Measurements from ENCODE around the gene KCNG2. TPM values are rescaled to one million over a fixed set of nuclear protein-coding genes. Genes with fewer than 3 reads are reported as not detected.

Gene KCNG2
- polyA plus RNA-seq, 1 donor from 2014 or later = not detected

DNA sequence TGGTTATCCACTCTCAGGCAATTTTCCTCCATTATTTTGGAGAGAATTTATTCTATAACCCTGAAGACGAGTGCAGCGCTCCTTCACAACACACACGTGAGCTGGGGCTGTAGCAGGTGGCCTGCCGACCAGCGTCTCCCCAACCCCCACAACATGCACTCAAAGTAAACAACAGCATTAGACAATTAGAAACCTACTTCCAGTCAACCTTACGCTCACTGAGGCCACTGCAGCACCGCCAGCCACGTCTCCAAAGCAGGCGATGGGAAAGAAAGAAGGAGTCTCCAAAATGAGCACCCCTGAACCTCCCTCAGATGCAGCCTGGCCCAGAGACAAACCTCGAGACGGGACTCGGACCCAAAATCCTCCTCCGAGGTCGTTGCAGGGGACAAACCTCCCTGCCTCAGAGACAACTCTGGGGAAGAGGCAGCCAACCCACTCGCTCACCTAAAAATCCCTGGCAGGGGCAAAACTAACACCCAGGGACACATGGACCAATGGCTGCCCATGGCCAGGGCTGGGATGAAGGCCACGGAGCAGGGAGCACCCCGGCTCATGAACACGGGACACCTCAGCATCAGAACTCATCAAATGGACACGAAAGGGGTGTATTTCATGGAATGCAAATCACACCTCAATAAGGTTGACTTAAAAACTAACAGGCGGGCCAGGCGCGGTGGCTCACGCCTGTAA is 151.1 kb downstream of the KCNG2 start:
- Histone ChIP-seq H3K9me3 (ENCODE audit: low read length) (no peaks in the 10 kb centered on the region), H3K27ac (ENCODE audit: low read length) (no peak overlapping the region), H3K36me3 (ENCODE audit: insufficient read depth, low read length) (no peaks in the 10 kb centered on the region), H3F3A (ENCODE audit: insufficient read depth, low read length, poor library complexity, severe bottlenecking) (no peaks in the 10 kb centered on the region), H3K4me2 (ENCODE audit: low read length) (no peak overlapping the region), H3K4me3 (ENCODE audit: low read length) (peak overlapping the region; percentile 25), H3K79me2 (replicated peaks; ENCODE audit: insufficient read depth, low read length) (peaks cover 40% of the 10 kb centered on the region), H2AFZ (ENCODE audit: low read depth, low read length) (no peak overlapping the region), H3K27me3 (ENCODE audit: insufficient read depth, low read depth, low read length) (no peaks in the 10 kb centered on the region), H3K9ac (ENCODE audit: low read length) (no peak overlapping the region), H3K9me2 (ENCODE audit: insufficient read depth, low read length) (no peaks in the 10 kb centered on the region), H4K20me1 (ENCODE audit: insufficient read depth) (peaks cover 4% of the 10 kb centered on the region)
- TF ChIP-seq EZH2 (IDR thresholded peaks at IDR 0.05; ENCODE audit: borderline replicate concordance, insufficient read depth, low read length, poor library complexity, severe bottlenecking) (no peak), MXI1 (conservative IDR thresholded peaks at IDR 0.05; ENCODE audit: poor library complexity, severe bottlenecking) (no peak), POLR2AphosphoS5 (IDR thresholded peaks at IDR 0.05) (no peak), TAF1 (IDR thresholded peaks at IDR 0.05; ENCODE audit: low read depth) (no peak), EP300 (conservative IDR thresholded peaks at IDR 0.05; ENCODE audit: poor library complexity, severe bottlenecking) (no peak), SMC3 (conservative IDR thresholded peaks at IDR 0.05; ENCODE audit: poor library complexity) (no peak)
- TF ChIP-seq, protein P1, sequence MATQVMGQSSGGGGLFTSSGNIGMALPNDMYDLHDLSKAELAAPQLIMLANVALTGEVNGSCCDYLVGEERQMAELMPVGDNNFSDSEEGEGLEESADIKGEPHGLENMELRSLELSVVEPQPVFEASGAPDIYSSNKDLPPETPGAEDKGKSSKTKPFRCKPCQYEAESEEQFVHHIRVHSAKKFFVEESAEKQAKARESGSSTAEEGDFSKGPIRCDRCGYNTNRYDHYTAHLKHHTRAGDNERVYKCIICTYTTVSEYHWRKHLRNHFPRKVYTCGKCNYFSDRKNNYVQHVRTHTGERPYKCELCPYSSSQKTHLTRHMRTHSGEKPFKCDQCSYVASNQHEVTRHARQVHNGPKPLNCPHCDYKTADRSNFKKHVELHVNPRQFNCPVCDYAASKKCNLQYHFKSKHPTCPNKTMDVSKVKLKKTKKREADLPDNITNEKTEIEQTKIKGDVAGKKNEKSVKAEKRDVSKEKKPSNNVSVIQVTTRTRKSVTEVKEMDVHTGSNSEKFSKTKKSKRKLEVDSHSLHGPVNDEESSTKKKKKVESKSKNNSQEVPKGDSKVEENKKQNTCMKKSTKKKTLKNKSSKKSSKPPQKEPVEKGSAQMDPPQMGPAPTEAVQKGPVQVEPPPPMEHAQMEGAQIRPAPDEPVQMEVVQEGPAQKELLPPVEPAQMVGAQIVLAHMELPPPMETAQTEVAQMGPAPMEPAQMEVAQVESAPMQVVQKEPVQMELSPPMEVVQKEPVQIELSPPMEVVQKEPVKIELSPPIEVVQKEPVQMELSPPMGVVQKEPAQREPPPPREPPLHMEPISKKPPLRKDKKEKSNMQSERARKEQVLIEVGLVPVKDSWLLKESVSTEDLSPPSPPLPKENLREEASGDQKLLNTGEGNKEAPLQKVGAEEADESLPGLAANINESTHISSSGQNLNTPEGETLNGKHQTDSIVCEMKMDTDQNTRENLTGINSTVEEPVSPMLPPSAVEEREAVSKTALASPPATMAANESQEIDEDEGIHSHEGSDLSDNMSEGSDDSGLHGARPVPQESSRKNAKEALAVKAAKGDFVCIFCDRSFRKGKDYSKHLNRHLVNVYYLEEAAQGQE (IDR thresholded peaks at IDR 0.05; ENCODE audit: borderline replicate concordance) = no peak
- TF ChIP-seq, protein P2, sequence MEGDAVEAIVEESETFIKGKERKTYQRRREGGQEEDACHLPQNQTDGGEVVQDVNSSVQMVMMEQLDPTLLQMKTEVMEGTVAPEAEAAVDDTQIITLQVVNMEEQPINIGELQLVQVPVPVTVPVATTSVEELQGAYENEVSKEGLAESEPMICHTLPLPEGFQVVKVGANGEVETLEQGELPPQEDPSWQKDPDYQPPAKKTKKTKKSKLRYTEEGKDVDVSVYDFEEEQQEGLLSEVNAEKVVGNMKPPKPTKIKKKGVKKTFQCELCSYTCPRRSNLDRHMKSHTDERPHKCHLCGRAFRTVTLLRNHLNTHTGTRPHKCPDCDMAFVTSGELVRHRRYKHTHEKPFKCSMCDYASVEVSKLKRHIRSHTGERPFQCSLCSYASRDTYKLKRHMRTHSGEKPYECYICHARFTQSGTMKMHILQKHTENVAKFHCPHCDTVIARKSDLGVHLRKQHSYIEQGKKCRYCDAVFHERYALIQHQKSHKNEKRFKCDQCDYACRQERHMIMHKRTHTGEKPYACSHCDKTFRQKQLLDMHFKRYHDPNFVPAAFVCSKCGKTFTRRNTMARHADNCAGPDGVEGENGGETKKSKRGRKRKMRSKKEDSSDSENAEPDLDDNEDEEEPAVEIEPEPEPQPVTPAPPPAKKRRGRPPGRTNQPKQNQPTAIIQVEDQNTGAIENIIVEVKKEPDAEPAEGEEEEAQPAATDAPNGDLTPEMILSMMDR (IDR thresholded peaks at IDR 0.05; ENCODE audit: poor library complexity, severe bottlenecking) = no peak

Other genes with a start within 250 kb of the KCNG2 start
- 20.7 and 22.3 TPM in 2 replicates for gene CTDP1, start 118.1 kb upstream of the KCNG2 start, polyA plus RNA-seq
- gene SLC66A2, start 153.7 kb downstream of the KCNG2 start, polyA plus RNA-seq = 66.7 and 68.2 TPM in 2 replicates
- 0.66 and 0.84 TPM in 2 replicates for gene HSBP1L1, start 166.7 kb downstream of the KCNG2 start, polyA plus RNA-seq
- gene TXNL4A, start 190.6 kb downstream of the KCNG2 start, polyA plus RNA-seq = 131 and 163 TPM in 2 replicates
- 78.1 and 86.8 TPM in 2 replicates for gene RBFA, start 236.5 kb downstream of the KCNG2 start, polyA plus RNA-seq